Epithelial cell of prostate (primary cell): Measurements from ENCODE around the gene ABHD16A.
"Not testable (repeated sequence)": the region's sequence is repeated elsewhere in the genome, so short reads cannot be mapped to it uniquely, and the experiment has no call there.

Experiments used
- DNase-seq: peaks from one replicate; pipeline ENCODE4 v3.0.0-alpha.2; 2011; ENCODE audit warnings: low read depth, low spot score
- H3K27ac ChIP-seq: fragments of 450-650 bp; 2 replicates; pipeline ENCODE4 v1.5.1; 2017; ENCODE audit warnings: mild to moderate bottlenecking

The ABHD16A gene

DNA sequence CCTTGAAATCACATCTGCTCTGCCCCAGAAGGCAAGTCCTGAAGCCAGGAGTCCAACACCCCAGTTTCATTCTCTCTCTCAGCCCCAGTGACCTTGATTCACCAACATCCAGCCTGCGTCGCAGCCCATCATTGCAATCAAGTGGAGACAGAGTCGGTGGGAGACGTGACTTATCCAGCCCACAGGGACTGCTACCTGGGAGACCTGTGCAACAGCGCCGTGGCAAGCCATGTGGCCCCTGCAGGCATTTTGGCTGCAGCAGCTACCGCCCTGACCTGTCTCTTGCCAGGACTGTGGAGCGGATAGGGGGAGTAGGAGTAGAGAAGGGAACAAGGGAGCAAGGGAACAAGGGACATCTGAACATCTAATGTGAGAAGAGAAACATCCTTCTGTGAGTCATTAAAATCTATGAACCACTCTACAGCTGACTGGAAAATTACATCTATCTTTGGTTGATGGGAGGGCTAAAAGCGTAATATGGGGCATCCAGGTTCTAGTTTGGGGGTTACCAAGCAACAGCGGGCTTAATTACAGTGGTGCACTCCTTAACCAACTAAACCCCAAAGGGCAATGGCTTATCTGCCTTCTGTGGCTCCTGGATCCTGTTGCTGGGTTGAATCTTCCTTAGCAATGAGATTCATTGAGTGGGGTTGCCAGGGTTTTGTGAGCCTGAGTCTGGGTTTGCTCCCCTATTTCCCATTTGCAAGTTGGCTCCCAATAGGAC is 14.5 kb upstream of the ABHD16A start:
- DNase-seq: no peak
- H3K27ac ChIP-seq: peak overlapping the region; percentile 68

DNA sequence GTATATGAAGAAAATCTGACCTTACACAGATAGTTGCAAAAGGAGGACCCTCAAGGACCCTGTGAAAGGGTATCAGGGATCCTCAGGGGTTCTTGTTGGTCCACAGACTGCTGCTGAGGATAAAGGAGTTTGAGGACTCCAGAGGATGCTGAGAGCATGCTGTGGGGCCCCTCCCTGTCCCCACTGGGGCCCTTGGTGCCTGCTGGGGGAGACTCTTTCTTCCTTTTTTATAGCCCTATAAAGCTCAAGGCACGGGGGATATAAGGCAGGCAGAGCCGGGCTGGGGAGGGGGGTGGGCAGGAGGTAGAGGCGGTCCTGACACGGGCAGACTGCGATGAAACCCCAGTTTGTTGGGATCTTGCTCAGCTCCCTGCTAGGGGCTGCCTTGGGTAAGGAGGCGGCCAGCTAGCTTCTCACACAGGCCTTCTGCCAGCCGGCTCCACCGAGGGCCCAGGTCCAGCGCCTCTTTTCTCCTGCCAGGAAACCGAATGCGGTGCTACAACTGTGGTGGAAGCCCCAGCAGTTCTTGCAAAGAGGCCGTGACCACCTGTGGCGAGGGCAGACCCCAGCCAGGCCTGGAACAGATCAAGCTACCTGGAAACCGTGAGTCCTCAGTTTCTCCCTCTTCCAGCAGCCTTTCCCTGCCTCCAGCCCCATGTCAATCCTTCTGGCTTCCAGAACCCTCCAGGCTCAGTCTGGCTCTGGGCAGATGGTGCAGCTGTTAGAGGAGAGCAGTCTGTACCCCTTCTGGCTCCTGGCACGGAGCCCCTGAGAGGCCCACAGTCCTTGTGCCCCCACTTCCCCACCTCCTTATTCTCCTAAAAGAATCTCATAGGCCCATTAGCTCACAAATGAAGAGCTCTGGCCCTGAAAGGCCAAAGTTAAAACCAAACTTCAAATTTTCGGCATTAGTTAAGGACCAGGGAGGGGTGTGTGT is 12.2 kb upstream of the ABHD16A start, which contains the start of gene LY6G6D:
TSS of gene LY6G6D (plus strand) at position 327 of the 937 bp plus-strand sequence. CDS start at position 335, 8 bp downstream.
- no peak within 1 kb of the TSS for H3K27ac ChIP-seq
- DNase-seq: no peak

DNA sequence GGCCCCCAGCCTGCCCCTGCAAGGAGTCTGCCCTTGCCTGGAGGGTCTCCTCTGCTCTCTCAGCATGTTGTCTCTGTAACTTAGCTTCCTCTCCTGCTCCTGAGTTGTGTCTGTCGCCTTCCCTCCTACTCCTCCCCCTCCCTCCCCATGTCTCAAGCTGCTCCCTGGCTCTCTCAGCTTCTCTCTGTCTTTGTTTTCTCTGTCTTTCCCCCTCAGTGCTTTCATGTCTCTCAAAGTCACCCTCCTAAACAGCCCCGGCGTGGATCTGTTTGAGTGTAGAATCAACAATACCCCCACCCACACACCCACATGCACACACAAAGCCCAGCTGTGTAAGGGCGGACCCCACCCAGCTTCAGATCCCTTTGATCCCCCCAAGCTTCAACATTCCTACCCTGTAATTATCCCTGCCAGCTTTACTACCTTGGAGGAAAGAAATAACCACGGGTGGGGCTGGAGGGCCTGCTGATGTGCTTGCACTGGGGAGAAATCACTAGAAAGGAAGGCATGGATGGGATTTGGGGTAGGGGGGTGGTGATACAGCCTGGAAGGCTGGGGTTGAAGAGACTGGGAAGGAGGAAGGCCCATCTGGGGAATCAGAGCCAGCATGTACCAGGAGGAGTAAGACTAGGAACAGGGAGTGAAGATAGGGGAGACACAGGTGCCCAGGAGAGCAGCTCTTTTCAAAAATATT is 11.0 kb upstream of the ABHD16A start:
- no peak for DNase-seq
- H3K27ac ChIP-seq: no peak overlapping the region

DNA sequence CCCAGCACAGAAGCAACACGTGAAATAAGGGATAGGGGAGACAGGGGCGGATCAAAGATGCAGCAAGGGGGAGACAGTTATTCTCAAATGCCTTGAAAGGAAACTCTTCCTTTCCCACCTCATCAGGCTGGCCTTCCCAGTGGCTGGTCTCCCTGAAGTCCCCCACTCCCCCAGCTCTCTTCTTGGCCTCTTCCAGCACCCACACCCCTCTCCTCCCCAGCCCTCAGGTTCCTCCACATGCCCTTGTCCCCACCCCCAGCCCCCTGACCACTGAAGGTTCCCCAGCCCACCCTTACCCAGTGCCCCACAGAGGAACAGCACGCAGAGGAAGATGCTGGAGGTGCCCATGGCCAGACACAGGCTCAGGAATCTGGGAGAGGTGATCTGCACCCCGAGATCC is 10.3 kb upstream of the ABHD16A start:
- no peak for DNase-seq

DNA sequence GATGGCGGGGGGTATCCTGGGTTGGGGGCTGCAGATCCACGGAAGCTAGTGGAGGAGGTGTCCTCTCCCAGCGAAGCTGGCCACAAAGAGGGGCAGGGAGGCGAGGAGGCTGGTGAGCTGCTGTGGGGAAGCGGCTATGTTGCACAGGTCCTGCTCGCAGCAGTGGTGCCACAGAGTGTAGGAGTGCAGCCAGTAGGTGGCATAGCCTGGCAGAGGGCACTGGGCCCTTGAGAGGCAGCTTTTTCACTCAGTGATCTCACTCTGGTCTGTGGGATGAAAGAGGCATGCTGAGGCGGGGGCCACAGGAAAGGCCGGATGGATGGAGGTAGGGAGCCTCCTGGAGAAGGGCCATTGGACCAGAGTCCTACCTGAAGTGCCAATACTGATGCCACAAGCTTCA is 9.2 kb upstream of the ABHD16A start:
- no peak for DNase-seq
- H3K27ac ChIP-seq: no peak overlapping the region

More for the DNA sequence above, 10.3 kb upstream of the ABHD16A start:
- H3K27ac ChIP-seq: no peak overlapping the region

DNA sequence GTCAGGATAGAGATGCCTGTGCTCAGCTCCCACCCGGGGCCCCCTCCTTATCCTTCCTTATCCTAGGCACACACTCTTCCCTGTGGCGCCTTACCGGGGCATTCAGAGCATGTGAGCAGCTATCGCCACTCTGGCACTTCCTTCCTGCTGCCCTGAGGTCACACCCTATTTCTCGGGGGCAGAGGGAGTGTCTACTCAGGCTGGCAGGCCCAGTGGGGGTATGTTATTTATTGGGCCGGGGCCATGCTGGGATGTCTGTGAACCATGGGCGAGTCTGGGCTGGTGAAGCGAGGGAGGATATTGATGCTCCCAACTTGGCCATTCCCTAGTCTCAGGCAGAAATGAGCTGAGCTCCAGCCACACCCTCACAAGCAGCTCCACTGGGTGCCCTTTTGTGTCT is 8.1 kb upstream of the ABHD16A start:
- DNase-seq: no peak
- H3K27ac ChIP-seq: no peak overlapping the region

DNA sequence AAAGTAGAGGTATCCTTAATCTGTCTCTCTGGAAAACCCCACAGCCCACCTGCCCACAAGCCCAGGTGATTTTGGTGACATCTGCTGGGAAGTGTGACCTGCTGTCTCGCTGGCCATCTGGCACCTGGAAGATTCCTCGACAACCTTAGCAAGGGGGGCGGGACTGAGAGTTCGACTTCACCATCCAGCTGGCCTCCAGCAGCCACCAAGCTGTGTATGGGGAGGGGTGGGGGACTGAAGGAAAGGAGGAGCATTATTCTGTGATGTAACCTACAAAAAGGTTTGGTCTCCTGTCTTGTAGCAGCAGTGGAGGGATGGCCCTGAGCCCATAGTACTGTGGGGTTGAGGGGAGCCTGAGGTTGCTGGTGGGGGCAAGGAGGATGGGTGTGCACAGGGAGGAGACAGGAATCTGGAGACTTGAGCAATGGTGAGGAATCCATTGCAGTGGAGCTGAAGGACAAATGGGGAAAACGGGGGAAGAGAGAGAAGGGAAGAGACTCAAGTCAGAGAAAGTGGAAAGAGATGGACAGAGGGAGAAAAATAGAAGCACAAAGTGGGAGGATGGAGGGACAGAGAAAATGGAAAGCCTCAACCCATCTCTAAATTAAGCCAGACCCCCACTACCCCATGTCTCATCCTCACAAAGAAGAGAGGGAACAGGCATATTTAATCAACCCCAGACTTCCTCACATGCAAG is 7.5 kb upstream of the ABHD16A start:
- DNase-seq: no peak
- H3K27ac ChIP-seq: no peak overlapping the region

DNA sequence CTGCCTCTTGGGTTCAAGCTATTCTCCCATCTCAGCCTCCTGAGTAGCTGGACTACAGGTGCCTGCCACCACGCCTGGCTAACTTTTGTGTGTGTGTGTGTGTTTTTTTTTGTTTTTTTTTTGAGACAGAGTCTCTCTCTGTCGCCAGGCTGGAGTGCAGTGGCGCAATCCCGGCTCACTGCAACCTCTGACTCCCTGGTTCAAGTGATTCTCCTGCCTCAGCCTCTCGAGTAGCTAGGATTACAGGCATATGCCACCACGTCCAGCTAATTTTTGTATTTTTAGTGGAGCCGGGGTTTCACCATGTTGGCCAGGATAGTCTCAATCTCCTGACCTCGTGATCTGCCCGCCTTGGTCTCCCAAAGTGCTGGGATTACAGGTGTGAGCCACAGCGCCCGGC is 6.0 kb upstream of the ABHD16A start:
- DNase-seq, H3K27ac ChIP-seq: not testable (repeated sequence)

DNA sequence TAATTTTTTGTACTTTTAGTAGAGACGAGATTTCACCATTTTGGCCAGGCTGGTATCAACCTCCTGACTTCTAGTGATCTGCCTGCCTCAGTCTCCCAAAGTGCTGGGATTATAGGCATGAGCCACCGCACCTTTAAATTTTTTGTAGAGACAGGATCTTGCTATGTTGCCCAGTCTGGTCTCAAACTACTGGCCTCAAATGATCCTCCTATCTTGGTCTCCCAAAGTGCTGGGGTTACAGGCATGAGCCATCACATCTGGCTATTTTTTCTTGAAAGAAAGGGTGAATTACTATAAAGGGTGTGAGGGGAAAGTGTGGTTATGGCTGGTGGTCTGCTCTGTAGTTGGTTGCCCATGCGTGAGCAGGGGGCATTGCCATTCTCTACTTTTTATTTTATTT is 5.1 kb upstream of the ABHD16A start:
- no peak for DNase-seq

DNA sequence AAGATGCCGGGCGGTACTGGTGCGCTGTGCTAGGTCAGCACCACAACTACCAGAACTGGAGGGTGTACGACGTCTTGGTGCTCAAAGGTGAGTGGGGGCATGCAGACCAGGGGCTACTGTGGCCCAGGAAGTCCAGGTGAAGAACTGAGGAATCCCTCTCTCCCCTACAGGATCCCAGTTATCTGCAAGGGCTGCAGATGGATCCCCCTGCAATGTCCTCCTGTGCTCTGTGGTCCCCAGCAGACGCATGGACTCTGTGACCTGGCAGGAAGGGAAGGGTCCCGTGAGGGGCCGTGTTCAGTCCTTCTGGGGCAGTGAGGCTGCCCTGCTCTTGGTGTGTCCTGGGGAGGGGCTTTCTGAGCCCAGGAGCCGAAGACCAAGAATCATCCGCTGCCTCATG is 4.6 kb upstream of the ABHD16A start:
- DNase-seq: no peak
- H3K27ac ChIP-seq: no peak overlapping the region

More for the DNA sequence above, 5.1 kb upstream of the ABHD16A start:
- H3K27ac ChIP-seq: no peak overlapping the region

DNA sequence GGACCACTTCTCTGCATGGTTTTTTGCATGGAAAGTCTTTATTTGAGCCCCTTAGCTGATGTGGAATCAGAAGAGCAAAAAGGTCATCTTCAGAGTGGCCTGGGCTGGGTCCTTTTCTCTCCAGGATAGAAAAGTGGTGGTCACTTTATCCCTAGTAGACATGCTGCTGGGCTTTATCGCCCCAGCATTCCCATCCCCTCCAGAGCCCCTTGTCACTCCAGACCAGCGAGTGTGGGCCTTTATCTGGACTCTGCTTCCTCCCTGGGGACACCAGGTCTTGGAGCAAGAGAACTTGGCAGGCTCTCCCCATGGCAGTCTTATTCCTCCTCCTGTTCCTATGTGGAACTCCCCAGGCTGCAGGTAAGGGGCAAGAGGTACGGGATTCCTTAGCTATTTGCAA is 3.5 kb upstream of the ABHD16A start, which contains the start of gene LY6G6F:
TSS of gene LY6G6F (plus strand) at position 268 of the 400 bp plus-strand sequence. CDS start at position 309, 41 bp downstream.
- no peak within 1 kb of the TSS for H3K27ac ChIP-seq
- no peak for DNase-seq

DNA sequence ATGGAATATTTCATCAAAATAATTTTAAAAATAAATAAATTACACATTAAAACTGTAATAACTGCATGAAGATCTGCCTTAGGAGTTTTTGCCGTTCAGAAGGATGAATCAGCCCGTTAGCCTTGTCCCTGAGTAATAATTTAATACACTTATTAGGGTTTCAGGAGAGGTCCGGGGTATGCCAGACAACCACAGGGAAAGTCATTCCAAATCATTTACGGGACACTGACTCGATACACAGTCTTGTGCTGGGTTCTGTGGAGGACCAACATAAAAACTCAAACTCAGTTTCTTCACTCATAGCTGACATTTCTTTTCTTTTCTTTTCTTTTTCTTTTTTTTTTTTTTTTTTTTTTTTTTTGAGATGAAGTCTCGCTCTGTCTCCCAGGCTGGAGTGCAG is 2.8 kb upstream of the ABHD16A start:
- DNase-seq: no peak
- no peak overlapping the region for H3K27ac ChIP-seq

DNA sequence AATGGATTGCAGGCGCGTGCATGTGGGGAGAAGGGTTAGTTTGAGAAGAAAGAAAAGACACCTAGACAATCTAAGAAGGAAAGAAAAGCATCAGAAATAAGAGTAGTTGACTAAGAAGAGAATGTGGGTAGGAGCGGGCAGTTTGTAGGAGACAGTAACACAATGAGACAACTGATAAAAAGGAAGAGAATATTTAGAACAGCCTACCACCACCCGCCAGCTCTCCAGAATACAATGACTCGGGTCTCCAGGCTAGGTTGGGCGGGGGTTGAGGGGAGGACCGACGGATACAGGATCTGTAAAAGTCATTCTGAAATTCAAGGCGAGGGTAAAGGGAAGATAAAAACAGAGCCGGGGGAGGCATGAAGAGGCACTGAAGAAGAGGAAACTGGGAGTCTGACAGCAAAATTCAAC is 712 bp downstream of the ABHD16A start:
- H3K27ac ChIP-seq: peak overlapping the region; percentile 74
- no peak for DNase-seq

DNA sequence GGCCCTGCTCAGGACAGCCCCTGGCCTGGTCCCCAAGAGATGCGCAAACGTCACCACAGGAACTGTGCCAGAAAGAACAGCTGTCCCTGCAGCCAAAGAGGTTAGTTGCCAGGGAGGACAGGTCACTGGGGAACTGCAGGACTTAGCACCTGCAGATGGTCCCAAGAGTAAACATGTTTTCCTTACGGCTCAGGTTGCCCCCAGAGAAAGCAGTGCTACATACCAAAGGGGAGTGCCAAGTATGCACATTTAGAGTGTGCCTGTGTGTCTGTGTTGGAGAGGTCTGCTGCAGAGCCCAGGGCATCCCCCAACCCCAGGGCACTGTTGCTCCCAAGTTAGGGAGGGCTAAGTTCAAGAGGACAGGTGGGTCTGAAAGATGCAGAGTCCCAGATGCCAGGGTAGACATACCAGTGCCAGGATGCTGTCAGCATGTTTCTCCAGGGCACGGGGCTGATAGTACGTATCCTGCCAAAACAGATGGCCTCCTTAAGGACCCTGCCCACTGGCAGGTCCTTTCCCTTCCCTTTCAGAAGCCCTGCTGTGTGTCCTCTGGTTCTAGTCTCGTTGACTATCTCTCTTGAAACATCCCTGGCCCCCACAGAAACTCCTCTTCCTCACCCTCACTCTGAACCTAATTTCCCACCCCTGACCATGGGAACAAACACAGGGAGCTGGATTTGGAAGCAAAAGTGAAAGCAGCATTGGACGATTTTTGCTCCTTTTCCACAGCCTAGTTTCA is 1.3 kb downstream of the ABHD16A start:
- no peak overlapping the region for H3K27ac ChIP-seq
- no peak for DNase-seq

DNA sequence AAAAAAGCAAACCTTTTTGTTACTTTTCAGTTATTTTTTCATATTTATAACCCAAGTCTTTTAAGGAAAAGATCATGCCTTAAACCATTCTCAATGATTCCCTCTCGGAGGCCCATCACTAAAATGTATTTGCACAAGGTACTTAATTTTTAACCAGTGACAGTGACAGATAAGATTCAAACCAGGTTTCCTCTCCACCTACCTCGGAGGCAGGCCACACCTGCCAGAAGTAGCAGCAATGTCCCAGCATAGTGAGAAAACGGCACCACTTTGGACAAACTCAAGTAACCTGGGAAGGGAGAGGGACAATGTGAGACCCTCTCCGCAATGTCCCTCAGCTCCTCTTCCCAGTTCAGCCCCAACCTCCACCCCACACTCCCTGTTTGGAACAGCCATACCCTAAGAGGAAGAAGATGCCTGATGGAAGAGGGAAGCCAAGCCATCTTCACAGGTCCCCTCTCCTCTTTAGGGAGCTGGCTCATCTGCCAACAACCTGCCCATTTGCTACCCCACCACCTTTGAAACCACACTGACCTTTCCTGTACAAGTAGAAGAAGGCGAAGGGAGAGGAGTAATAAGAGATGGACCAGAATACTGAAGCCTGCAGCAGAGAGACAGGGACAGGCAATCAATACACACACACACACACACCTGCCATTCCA is 2.3 kb downstream of the ABHD16A start:
- no peak overlapping the region for H3K27ac ChIP-seq
- DNase-seq: no peak

DNA sequence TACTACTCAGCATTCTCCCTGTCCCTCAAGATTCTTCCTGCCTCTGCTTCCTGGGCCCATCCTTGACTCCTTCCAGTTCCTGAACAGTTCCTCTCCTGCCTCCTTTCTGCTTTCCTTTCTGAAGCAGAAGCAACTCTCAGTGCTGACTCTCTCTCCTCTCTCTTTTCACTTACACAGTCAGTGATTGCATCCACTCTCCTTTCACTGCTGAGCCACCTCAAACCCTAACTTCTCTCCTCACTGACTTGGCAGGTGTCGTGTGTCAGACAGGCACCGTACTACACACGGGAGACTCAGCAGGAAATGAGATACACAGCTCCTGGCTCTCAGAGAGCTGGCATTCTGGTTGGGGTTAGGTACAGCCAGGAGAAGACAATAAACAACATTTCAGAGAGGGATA is 5.6 kb downstream of the ABHD16A start:
- no peak overlapping the region for H3K27ac ChIP-seq
- DNase-seq: no peak

DNA sequence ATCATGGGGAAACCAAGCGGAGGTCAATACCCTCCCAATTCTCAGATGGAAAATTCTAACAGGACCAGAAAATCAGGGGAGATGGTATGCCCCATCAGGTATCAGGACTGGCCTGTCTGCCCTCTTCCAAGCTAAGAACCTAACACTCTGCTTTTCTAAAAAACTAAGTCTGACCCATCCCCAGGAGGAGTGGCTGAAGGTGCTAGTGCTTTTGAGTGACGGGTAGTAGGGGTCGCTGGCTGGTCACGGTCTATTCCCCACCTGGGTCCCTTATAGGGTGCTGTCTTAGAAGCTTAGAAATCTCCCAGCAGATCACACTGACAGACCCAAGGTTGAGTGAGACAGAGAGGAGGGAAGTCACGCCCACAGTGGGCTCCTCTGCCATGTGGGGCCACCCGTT is 9.6 kb downstream of the ABHD16A start:
- DNase-seq: no peak
- no peak overlapping the region for H3K27ac ChIP-seq

DNA sequence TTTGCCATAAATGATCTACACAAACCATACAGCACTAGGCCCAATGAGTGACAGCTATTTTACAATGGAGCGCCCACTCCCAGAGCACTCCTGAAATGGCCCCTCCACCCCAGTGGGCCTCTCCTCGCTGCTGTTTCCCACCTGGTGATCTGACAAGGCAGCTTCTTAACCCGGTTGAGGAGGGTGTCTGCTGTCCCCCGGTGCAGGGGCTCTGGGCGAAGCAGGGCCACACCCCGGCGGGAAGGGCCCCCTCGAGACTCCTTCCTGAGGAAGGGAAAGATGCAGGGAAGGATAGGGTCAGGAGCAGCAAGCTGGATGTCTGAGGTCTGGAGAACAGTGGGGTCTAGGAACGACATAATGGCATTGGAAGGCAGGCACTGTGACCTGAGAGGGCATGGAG is 10.2 kb downstream of the ABHD16A start:
- H3K27ac ChIP-seq: no peak overlapping the region
- no peak for DNase-seq

DNA sequence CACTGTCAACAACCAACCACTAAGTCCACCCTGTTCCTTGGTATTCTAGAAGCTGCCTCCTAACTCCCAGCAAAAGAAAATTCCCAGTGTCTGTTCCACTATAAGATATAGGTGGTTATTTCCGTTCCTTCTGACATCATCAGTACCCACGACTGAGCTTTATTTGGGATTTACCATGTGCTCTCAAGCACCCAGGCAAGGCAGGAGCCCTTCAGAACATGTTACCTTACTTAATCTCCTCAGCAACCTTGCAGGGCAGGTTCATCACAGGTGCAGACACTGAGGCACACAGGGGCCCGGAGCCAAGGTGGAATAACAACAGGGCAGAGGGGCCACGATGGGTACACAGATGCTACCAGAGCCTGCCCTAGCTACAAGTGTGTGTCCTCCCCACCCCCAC is 10.8 kb downstream of the ABHD16A start:
- H3K27ac ChIP-seq: no peak overlapping the region
- no peak for DNase-seq
